Endothelial cell of umbilical vein (primary cell): ENCODE measurements around the gene DNAH10. TPM values are rescaled to one million over a fixed set of nuclear protein-coding genes. Genes with fewer than 3 reads are reported as not detected.

ENCODE experiments used
- BruUV-seq: library from RNA; stranded (reverse); fragments of 400-500 nt; replicated peaks from 2 replicates; lab custom pipeline; 2021; lab: Mats Ljungman, UMichigan
- CTCF ChIA-PET: fragments of 300-600, 350-600 bp; sonication (Branson Sonifier 250); formaldehyde crosslinking; loops from one replicate; lab custom pipeline; 2021; ENCODE audit warnings: antibody characterized with exemption, inconsistent platforms; lab: Charles Lee
- POLR2A ChIA-PET: fragments of 300-600, 350-600 bp; sonication (Branson Sonifier 250); formaldehyde crosslinking; loops from one replicate; lab custom pipeline; 2021; ENCODE audit warnings: antibody characterized with exemption, inconsistent platforms; lab: Charles Lee
- DNase-seq: peaks from one replicate; pipeline ENCODE4 v3.0.0-alpha.2; 2011; ENCODE audit warnings: low read depth, low spot score
- FAIRE-seq: peaks from 2 replicates; lab custom pipeline; 2011; peaks lifted over from hg19 to GRCh38; lab: Jason Lieb, UNC
- H2AFZ ChIP-seq: 2 replicates; pipeline ENCODE4 v1.6.0; 2012; ENCODE audit warnings: low read depth, low read length, control low read depth, inconsistent platforms
- H3K27ac ChIP-seq: 2 replicates; pipeline ENCODE4 v1.5.1; 2011; ENCODE audit warnings: low read depth, mild to moderate bottlenecking, control low read depth, low read length, moderate library complexity; ENCODE audit not compliant: insufficient read depth
- H3K27me3 ChIP-seq, 2 experiments: 2 replicates each; pipeline versions ENCODE4 v1.6.0 to v1.6.1; 2011; ENCODE audit warnings: low read length in 2 of 2, mixed read lengths in 1 of 2; ENCODE audit not compliant: control insufficient read depth in 2 of 2, insufficient read depth in 2 of 2
- H3K36me3 ChIP-seq, 2 experiments: 2 replicates in 1 of 2; 3 replicates in 1 of 2; pipeline ENCODE4 v1.5.1; 2011; ENCODE audit warnings: low read length in 2 of 2, mild to moderate bottlenecking in 1 of 2, moderate library complexity in 1 of 2; ENCODE audit not compliant: control insufficient read depth in 2 of 2, insufficient read depth in 2 of 2; ENCODE audit errors: extremely low read depth in 1 of 2
- H3K4me1 ChIP-seq: 3 replicates; pipeline ENCODE4 v1.5.1; 2011; ENCODE audit warnings: mild to moderate bottlenecking, low read length; ENCODE audit not compliant: control insufficient read depth, insufficient read depth; ENCODE audit errors: extremely low read depth
- H3K4me2 ChIP-seq: 2 replicates; pipeline ENCODE4 v1.6.1; 2011; ENCODE audit warnings: low read length, control low read depth, mixed read lengths; ENCODE audit not compliant: insufficient read depth
- H3K4me3 ChIP-seq, 3 experiments: fragments of 200-600 bp in 1 of 3; sonication (generic), shearing (Covaris generic) in 1 of 3; replicated peaks in 1 of 3; 2 replicates each; pipeline ENCODE4 v1.5.1; 2011 to 2016; ENCODE audit warnings: control low read depth in 3 of 3, low read length in 3 of 3, mild to moderate bottlenecking in 2 of 3, inconsistent platforms in 1 of 3, low read depth in 1 of 3, moderate library complexity in 1 of 3; ENCODE audit not compliant: insufficient read depth in 1 of 3
- H3K79me2 ChIP-seq: 2 replicates; pipeline ENCODE4 v1.6.0; 2012; ENCODE audit warnings: low read length, inconsistent platforms; ENCODE audit not compliant: control insufficient read depth, insufficient read depth
- H3K9ac ChIP-seq: replicated peaks from 2 replicates; pipeline ENCODE3; 2011; ENCODE audit warnings: low read length, control low read depth; ENCODE audit not compliant: insufficient read depth; ENCODE audit errors: extremely low read depth
- H3K9me1 ChIP-seq: replicated peaks from 3 replicates; pipeline ENCODE4 v1.6.0; 2011; ENCODE audit warnings: mild to moderate bottlenecking, low read length; ENCODE audit not compliant: control insufficient read depth, insufficient read depth; ENCODE audit errors: extremely low read depth
- H3K9me3 ChIP-seq: replicated peaks from 2 replicates; pipeline ENCODE4 v1.5.1; 2012; ENCODE audit warnings: low read length, inconsistent platforms; ENCODE audit not compliant: control insufficient read depth, insufficient read depth
- H4K20me1 ChIP-seq: replicated peaks from 2 replicates; pipeline ENCODE3; 2011; ENCODE audit warnings: mild to moderate bottlenecking, low read length; ENCODE audit not compliant: control insufficient read depth, insufficient read depth; ENCODE audit errors: extremely low read depth
- CTCF ChIP-seq, 2 donors: IDR thresholded peaks; 1 replicate in 1 of 2; 2 replicates in 1 of 2; pipeline ENCODE4 v1.5.1; 2011; ENCODE audit warnings: low read length in 2 of 2, mild to moderate bottlenecking in 2 of 2, moderate library complexity in 2 of 2, control low read depth in 1 of 2, inconsistent platforms in 1 of 2, low read depth in 1 of 2; ENCODE audit not compliant: insufficient read depth in 1 of 2; ENCODE audit errors: extremely low read depth in 1 of 2
- EZH2 ChIP-seq: IDR thresholded peaks from 2 replicates; pipeline ENCODE4 v1.6.1; 2012; ENCODE audit warnings: borderline replicate concordance, low read depth, mild to moderate bottlenecking, moderate library complexity, low read length, inconsistent platforms; ENCODE audit not compliant: severe bottlenecking
- FOS ChIP-seq: IDR thresholded peaks from 2 replicates; pipeline ENCODE4 v1.6.1; 2011; ENCODE audit warnings: mild to moderate bottlenecking, low read length, moderate library complexity, borderline replicate concordance; ENCODE audit not compliant: insufficient read depth
- GATA2 ChIP-seq: IDR thresholded peaks from 2 replicates; pipeline ENCODE4 v1.7.0; 2011; ENCODE audit warnings: low read depth, mild to moderate bottlenecking, moderate library complexity, mixed read lengths, low read length; ENCODE audit not compliant: insufficient read length, insufficient read depth
- JUN ChIP-seq: IDR thresholded peaks from 2 replicates; pipeline ENCODE4 v1.6.1; 2011; ENCODE audit warnings: borderline replicate concordance, low read depth; ENCODE audit not compliant: insufficient read length, insufficient read depth
- MAX ChIP-seq: IDR thresholded peaks from 2 replicates; pipeline ENCODE4 v1.6.1; 2011; ENCODE audit not compliant: insufficient read depth, insufficient read length
- MYC ChIP-seq: IDR thresholded peaks from one replicate; pipeline ENCODE4 v1.6.1; 2011; ENCODE audit warnings: mild to moderate bottlenecking, low read depth, low read length
- POLR2AphosphoS5 ChIP-seq: IDR thresholded peaks from 2 replicates; pipeline ENCODE4 v1.6.1; 2012; ENCODE audit warnings: low read depth, mild to moderate bottlenecking, control low read depth, low read length, moderate library complexity; ENCODE audit not compliant: insufficient read depth
- dilution Hi-C: fragments of 300-500 bp; cut with MboI; formaldehyde crosslinking; loops from one replicate; pipeline ENCODE4 v1.15.0; 2019; ENCODE audit warnings: low sequenced_read_pairs; ENCODE audit not compliant: extremely low pct_ligation_motif_present
- intact Hi-C: fragments of 100-400 bp; cut with micrococcal nuclease; formaldehyde crosslinking; loops from one replicate; pipeline ENCODE4 v1.10.0; 2022
- polyA plus RNA-seq, 4 experiments: library from polyadenylated mRNA; depleted of rRNA in 3 of 4; stranded (reverse) in 3 of 4; unstranded in 1 of 4; fragments of >200 nt; gene quantifications; 2 replicates each; pipeline versions ENCODE4 v1.2.1 to v1.2.3, GENCODE V29; 2011 to 2012; ENCODE audit warnings: missing spikeins in 1 of 4
- total RNA-seq: library from RNA; stranded (reverse); gene quantifications from 2 replicates; pipeline ENCODE4 v1.2.3, GENCODE V29; 2021

DNAH10 gene
- total and polyA plus RNA-seq, 2 donors (not counting 3 experiments of a cell fraction or from before 2014, with no cell fraction given): 0.04 to 0.31 TPM

GRCh38 chr12:123854232-123854631 lies 92.1 kb downstream of the DNAH10 start:
- no peak for FAIRE-seq
- no peak overlapping the region for H3K4me3 ChIP-seq
- POLR2A ChIA-PET: no interaction called here

GRCh38 chr12:123854918-123855317 lies 92.8 kb downstream of the DNAH10 start:
- Histone ChIP-seq H3K4me2 (no peak overlapping the region), H3K27ac (no peak overlapping the region), H3K4me3 (no peak overlapping the region), H3K9me1 (no peaks in the 10 kb centered on the region), H3K36me3 (no peaks in the 10 kb centered on the region), H3K27me3 (peaks cover 4 to 5% of the 10 kb centered on the region in 2 experiments), H3K9ac (no peak overlapping the region), H3K9me3 (no peaks in the 10 kb centered on the region), H2AFZ (no peak overlapping the region), H3K79me2 (no peaks in the 10 kb centered on the region), H3K4me1 (no peaks in the 10 kb centered on the region), H4K20me1 (no peaks in the 10 kb centered on the region)
- POLR2A ChIA-PET: no interaction called here
- DNase-seq (no peak), FAIRE-seq (no peak)
- BruUV-seq: no TSS peak
- intact Hi-C loops: no loop called here
- TF ChIP-seq CTCF (IDR thresholded peaks at IDR 0.05; ENCODE audit: extremely low read depth in 1 of 2, insufficient read depth in 1 of 2, low read depth in 1 of 2, low read length in 2 of 2) (no peak), GATA2 (no peak)
- CTCF ChIA-PET: no interaction called here
- dilution Hi-C loops: no loop called here

More at GRCh38 chr12:123854232-123854631, 92.1 kb downstream of the DNAH10 start:
- no peaks in the 10 kb centered on the region for H3K4me1 ChIP-seq
- no peaks in the 10 kb centered on the region for H3K9me1 ChIP-seq
- no peak for TF ChIP-seq MAX
- TF ChIP-seq EZH2: no peak
- TF ChIP-seq FOS: no peak
- no peak for TF ChIP-seq POLR2AphosphoS5
- TF ChIP-seq MYC: no peak
- TF ChIP-seq JUN: no peak
- H2AFZ ChIP-seq: no peak overlapping the region
- H3K27ac ChIP-seq: no peak overlapping the region
- no peak overlapping the region for H3K4me2 ChIP-seq
- no peak for DNase-seq
- no peaks in the 10 kb centered on the region for H3K36me3 ChIP-seq
- BruUV-seq: no TSS peak
- H3K9ac ChIP-seq: no peak overlapping the region
- H3K27me3 ChIP-seq: peaks cover 3 to 4% of the 10 kb centered on the region in 2 experiments
- CTCF ChIA-PET: interaction anchor here (0.6 kb wide), 1 partner anchor 84 kb away, joined by 3 read pairs; no protein-coding TSS in a partner anchor
- intact Hi-C loops: no loop called here
- dilution Hi-C loops: no loop called here
- H3K79me2 ChIP-seq: no peaks in the 10 kb centered on the region
- H4K20me1 ChIP-seq: no peaks in the 10 kb centered on the region
- no peaks in the 10 kb centered on the region for H3K9me3 ChIP-seq
